ENCODE measurements around the gene TRPM4. TPM values are rescaled to one million over a fixed set of nuclear protein-coding genes. Genes with fewer than 3 reads are reported as not detected.
"Not testable (repeated sequence)": the region's sequence is repeated elsewhere in the genome, so short reads cannot be mapped to it uniquely, and the experiment has no call there.

Gene TRPM4
- total RNA-seq, 2 experiments from 2014 or later = not detected

- H3K36me3 Mint-ChIP-seq = peaks cover 4% of the 10 kb centered on the region
Measured at GRCh38 chr19:49182848-49183375, 25.3 kb downstream of the TRPM4 start.

GRCh38 chr19:49186108-49186507 is 28.5 kb downstream of the TRPM4 start:
- no peak overlapping the region for H3K27ac Mint-ChIP-seq
- H3K36me3 Mint-ChIP-seq = peaks cover 4% of the 10 kb centered on the region
- peaks cover 9% of the 10 kb centered on the region for H3K9me3 Mint-ChIP-seq
- no peak overlapping the region for H3K4me3 Mint-ChIP-seq
- H3K27me3 Mint-ChIP-seq = peaks cover 5% of the 10 kb centered on the region
- peaks cover 8% of the 10 kb centered on the region for H3K4me1 Mint-ChIP-seq
- no peak for DNase-seq

More at GRCh38 chr19:49182848-49183375, 25.3 kb downstream of the TRPM4 start:
- no peak for DNase-seq
- H3K4me1 Mint-ChIP-seq = no peaks in the 10 kb centered on the region
- no peak overlapping the region for H3K4me3 Mint-ChIP-seq
- no peak overlapping the region for H3K27ac Mint-ChIP-seq
- H3K9me3 Mint-ChIP-seq = peaks cover 7% of the 10 kb centered on the region
- no peaks in the 10 kb centered on the region for H3K27me3 Mint-ChIP-seq

GRCh38 chr19:49188626-49189200 is 31.1 kb downstream of the TRPM4 start:
- no peak for DNase-seq
- Mint-ChIP-seq H3K4me1 (peaks cover 8% of the 10 kb centered on the region), H3K4me3 (no peak overlapping the region), H3K9me3 (peaks cover 7% of the 10 kb centered on the region), H3K36me3 (peaks cover 4% of the 10 kb centered on the region), H3K27ac (no peak overlapping the region), H3K27me3 (peaks cover 5% of the 10 kb centered on the region)

GRCh38 chr19:49189259-49189658 is 31.7 kb downstream of the TRPM4 start:
- Mint-ChIP-seq H3K36me3 (no peaks in the 10 kb centered on the region), H3K9me3 (peaks cover 3% of the 10 kb centered on the region), H3K27ac (no peak overlapping the region), H3K4me3 (no peak overlapping the region), H3K27me3 (peaks cover 5% of the 10 kb centered on the region), H3K4me1 (peaks cover 8% of the 10 kb centered on the region)
- no peak for DNase-seq

- H3K27ac Mint-ChIP-seq = no peak overlapping the region
- peaks cover 5% of the 10 kb centered on the region for H3K27me3 Mint-ChIP-seq
- H3K9me3 Mint-ChIP-seq = peaks cover 1% of the 10 kb centered on the region
- peaks cover 8% of the 10 kb centered on the region for H3K4me1 Mint-ChIP-seq
- H3K36me3 Mint-ChIP-seq = no peaks in the 10 kb centered on the region
- no peak for DNase-seq
- no peak overlapping the region for H3K4me3 Mint-ChIP-seq
Measured at GRCh38 chr19:49190781-49191180, 33.2 kb downstream of the TRPM4 start.

- DNase-seq = no peak
- H3K27me3 Mint-ChIP-seq = peaks cover 11% of the 10 kb centered on the region
- H3K9me3 Mint-ChIP-seq = peaks cover 1% of the 10 kb centered on the region
- no peak overlapping the region for H3K27ac Mint-ChIP-seq
- no peak overlapping the region for H3K4me3 Mint-ChIP-seq
- H3K36me3 Mint-ChIP-seq = no peaks in the 10 kb centered on the region
- H3K4me1 Mint-ChIP-seq = peaks cover 9% of the 10 kb centered on the region
Measured at GRCh38 chr19:49193822-49194394, 36.3 kb downstream of the TRPM4 start.

GRCh38 chr19:49194408-49194807 is 36.8 kb downstream of the TRPM4 start:
- DNase-seq = no peak
- Mint-ChIP-seq H3K27me3 (peaks cover 11% of the 10 kb centered on the region), H3K36me3 (no peaks in the 10 kb centered on the region), H3K4me1 (peaks cover 6% of the 10 kb centered on the region), H3K9me3 (peaks cover 1% of the 10 kb centered on the region), H3K4me3 (no peak overlapping the region), H3K27ac (no peak overlapping the region)

- no peak for DNase-seq
- H3K27ac Mint-ChIP-seq = no peak overlapping the region
- no peak overlapping the region for H3K4me3 Mint-ChIP-seq
- H3K9me3 Mint-ChIP-seq = no peaks in the 10 kb centered on the region
- H3K36me3 Mint-ChIP-seq = no peaks in the 10 kb centered on the region
- peaks cover 2% of the 10 kb centered on the region for H3K4me1 Mint-ChIP-seq
- peaks cover 5% of the 10 kb centered on the region for H3K27me3 Mint-ChIP-seq
Measured at GRCh38 chr19:49196527-49197240, 39.1 kb downstream of the TRPM4 start.

- Mint-ChIP-seq H3K27ac (no peak overlapping the region), H3K4me3 (no peak overlapping the region), H3K9me3 (no peaks in the 10 kb centered on the region), H3K27me3 (peaks cover 5% of the 10 kb centered on the region), H3K4me1 (peaks cover 2% of the 10 kb centered on the region), H3K36me3 (no peaks in the 10 kb centered on the region)
- DNase-seq = peak; percentile 5
Measured at GRCh38 chr19:49200238-49200862, 42.8 kb downstream of the TRPM4 start.

GRCh38 chr19:49201042-49201441 is 43.5 kb downstream of the TRPM4 start:
- no peak for DNase-seq
- Mint-ChIP-seq H3K4me1 (peaks cover 2% of the 10 kb centered on the region), H3K9me3 (no peaks in the 10 kb centered on the region), H3K4me3 (no peak overlapping the region), H3K27ac (no peak overlapping the region), H3K36me3 (no peaks in the 10 kb centered on the region), H3K27me3 (peaks cover 5% of the 10 kb centered on the region)

GRCh38 chr19:49205114-49205513 is 47.5 kb downstream of the TRPM4 start:
- Mint-ChIP-seq H3K27me3 (no peaks in the 10 kb centered on the region), H3K9me3 (no peaks in the 10 kb centered on the region), H3K4me1 (peaks cover 6% of the 10 kb centered on the region), H3K36me3 (no peaks in the 10 kb centered on the region), H3K4me3 (no peak overlapping the region), H3K27ac (no peak overlapping the region)
- no peak for DNase-seq

- H3K9me3 Mint-ChIP-seq, H3K36me3 Mint-ChIP-seq, DNase-seq, H3K4me3 Mint-ChIP-seq, H3K27me3 Mint-ChIP-seq, H3K4me1 Mint-ChIP-seq, H3K27ac Mint-ChIP-seq: not testable (repeated sequence)
Measured at GRCh38 chr19:49209502-49209901, 51.9 kb downstream of the TRPM4 start.

- Mint-ChIP-seq H3K9me3 (no peaks in the 10 kb centered on the region), H3K4me1 (peaks cover 10% of the 10 kb centered on the region), H3K4me3 (peak overlapping the region; percentile 40), H3K27me3 (peaks cover 8% of the 10 kb centered on the region), H3K36me3 (no peaks in the 10 kb centered on the region), H3K27ac (no peak overlapping the region)
- peak; percentile 40 for DNase-seq
Measured at GRCh38 chr19:49210108-49210900, 52.7 kb downstream of the TRPM4 start.

- Mint-ChIP-seq H3K27me3 (peaks cover 8% of the 10 kb centered on the region), H3K27ac (no peak overlapping the region), H3K4me3 (no peak overlapping the region), H3K4me1 (peaks cover 10% of the 10 kb centered on the region), H3K36me3 (no peaks in the 10 kb centered on the region), H3K9me3 (no peaks in the 10 kb centered on the region)
- no peak for DNase-seq
Measured at GRCh38 chr19:49210901-49211451, 53.4 kb downstream of the TRPM4 start.

All from activated naive CD8-positive, alpha-beta T cell treated with anti-CD3 and anti-CD28 coated beads for 36 hours (primary cell).